Hypothalamus (tissue), 51 donors: Measurements from ENCODE around the gene TSPAN17.

Experiments
- DNase-seq, 51 donors: peaks; one replicate each; lab custom pipeline; 2025; lab: John Stamatoyannopoulos, UW

The TSPAN17 gene

GRCh38 chr5:176658817-176659511 is 11.7 kb downstream of the TSPAN17 start:
- no peak for DNase-seq

- peak in 1 of 51 donors; percentile 34 for DNase-seq
These were observed 12.2 kb downstream of the TSPAN17 start for GRCh38 chr5:176659512-176659839.

GRCh38 chr5:176659860-176660461 is 12.7 kb downstream of the TSPAN17 start:
- no peak for DNase-seq

GRCh38 chr5:176660530-176660859 is 13.2 kb downstream of the TSPAN17 start:
- no peak for DNase-seq

GRCh38 chr5:176660860-176661641 is 13.8 kb downstream of the TSPAN17 start:
- DNase-seq = peak in 44 of 51 donors; percentile 4 to 83 (median 56)

GRCh38 chr5:176661676-176662075 is 14.4 kb downstream of the TSPAN17 start:
- no peak for DNase-seq

- no peak for DNase-seq
These were observed 15.4 kb downstream of the TSPAN17 start for GRCh38 chr5:176662371-176663333.

- DNase-seq = no peak
These were observed 16.3 kb downstream of the TSPAN17 start for GRCh38 chr5:176663566-176663965.

- DNase-seq = no peak
These were observed 17.2 kb downstream of the TSPAN17 start for GRCh38 chr5:176664479-176664878.

- DNase-seq = no peak
These were observed 17.6 kb downstream of the TSPAN17 start for GRCh38 chr5:176664886-176665285.

GRCh38 chr5:176665517-176665916 is 18.2 kb downstream of the TSPAN17 start:
- DNase-seq = no peak

- DNase-seq = no peak
These were observed 20.4 kb downstream of the TSPAN17 start for GRCh38 chr5:176667637-176668036.

GRCh38 chr5:176670449-176670848 is 23.2 kb downstream of the TSPAN17 start:
- DNase-seq = no peak

- no peak for DNase-seq
These were observed 24.1 kb downstream of the TSPAN17 start for GRCh38 chr5:176671399-176671798.

- no peak for DNase-seq
These were observed 24.8 kb downstream of the TSPAN17 start for GRCh38 chr5:176671890-176672747.

- DNase-seq = no peak
These were observed 26.6 kb downstream of the TSPAN17 start for GRCh38 chr5:176673651-176674583.

- DNase-seq = no peak
These were observed 27.5 kb downstream of the TSPAN17 start for GRCh38 chr5:176674799-176675198.

- no peak for DNase-seq
These were observed 28.5 kb downstream of the TSPAN17 start for GRCh38 chr5:176675676-176676360.
